ENCODE data around the gene GRN.
A peak's percentile ranks its signal among the peaks of the same experiment; 100 is the strongest.

GRN gene

GRCh38 chr17:44359458-44360143, 14.5 kb downstream of the GRN start:
- Histone ChIP-seq H3K9me3 (no peaks in the 10 kb centered on the region), H3K4me3 (ENCODE audit: low read depth in 1 of 2, low read length in 1 of 2) (no peak overlapping the region), H3K27ac (no peak overlapping the region), H3K4me1 (ENCODE audit: control insufficient read depth in 1 of 2, insufficient read depth in 1 of 2, low read depth in 1 of 2, low read length in 1 of 2) (peaks cover 9 to 14% of the 10 kb centered on the region in 2 experiments), H3K36me3 (no peaks in the 10 kb centered on the region), H3K27me3 (peaks cover 80% of the 10 kb centered on the region)
- TF ChIP-seq, protein P1, sequence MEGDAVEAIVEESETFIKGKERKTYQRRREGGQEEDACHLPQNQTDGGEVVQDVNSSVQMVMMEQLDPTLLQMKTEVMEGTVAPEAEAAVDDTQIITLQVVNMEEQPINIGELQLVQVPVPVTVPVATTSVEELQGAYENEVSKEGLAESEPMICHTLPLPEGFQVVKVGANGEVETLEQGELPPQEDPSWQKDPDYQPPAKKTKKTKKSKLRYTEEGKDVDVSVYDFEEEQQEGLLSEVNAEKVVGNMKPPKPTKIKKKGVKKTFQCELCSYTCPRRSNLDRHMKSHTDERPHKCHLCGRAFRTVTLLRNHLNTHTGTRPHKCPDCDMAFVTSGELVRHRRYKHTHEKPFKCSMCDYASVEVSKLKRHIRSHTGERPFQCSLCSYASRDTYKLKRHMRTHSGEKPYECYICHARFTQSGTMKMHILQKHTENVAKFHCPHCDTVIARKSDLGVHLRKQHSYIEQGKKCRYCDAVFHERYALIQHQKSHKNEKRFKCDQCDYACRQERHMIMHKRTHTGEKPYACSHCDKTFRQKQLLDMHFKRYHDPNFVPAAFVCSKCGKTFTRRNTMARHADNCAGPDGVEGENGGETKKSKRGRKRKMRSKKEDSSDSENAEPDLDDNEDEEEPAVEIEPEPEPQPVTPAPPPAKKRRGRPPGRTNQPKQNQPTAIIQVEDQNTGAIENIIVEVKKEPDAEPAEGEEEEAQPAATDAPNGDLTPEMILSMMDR (IDR thresholded peaks at IDR 0.05), result no peak

- H3K9me3 ChIP-seq, result no peaks in the 10 kb centered on the region
- peaks cover 6 to 14% of the 10 kb centered on the region in 2 experiments for H3K4me1 ChIP-seq (ENCODE audit: control insufficient read depth in 1 of 2, insufficient read depth in 1 of 2, low read depth in 1 of 2, low read length in 1 of 2)
- no peaks in the 10 kb centered on the region for H3K36me3 ChIP-seq
- no peak overlapping the region for H3K27ac ChIP-seq
- H3K4me3 ChIP-seq (ENCODE audit: low read depth in 1 of 2, low read length in 1 of 2), result no peak overlapping the region
- TF ChIP-seq, protein P1 (IDR thresholded peaks at IDR 0.05), result no peak
- peaks cover 80% of the 10 kb centered on the region for H3K27me3 ChIP-seq
Observed at GRCh38 chr17:44360144-44360533, 15.0 kb downstream of the GRN start.

GRCh38 chr17:44360826-44361225, 15.7 kb downstream of the GRN start:
- Histone ChIP-seq H3K4me3 (ENCODE audit: low read depth in 1 of 2, low read length in 1 of 2) (no peak overlapping the region), H3K27ac (no peak overlapping the region), H3K4me1 (ENCODE audit: control insufficient read depth in 1 of 2, insufficient read depth in 1 of 2, low read depth in 1 of 2, low read length in 1 of 2) (peaks cover 6 to 14% of the 10 kb centered on the region in 2 experiments)

DNA sequence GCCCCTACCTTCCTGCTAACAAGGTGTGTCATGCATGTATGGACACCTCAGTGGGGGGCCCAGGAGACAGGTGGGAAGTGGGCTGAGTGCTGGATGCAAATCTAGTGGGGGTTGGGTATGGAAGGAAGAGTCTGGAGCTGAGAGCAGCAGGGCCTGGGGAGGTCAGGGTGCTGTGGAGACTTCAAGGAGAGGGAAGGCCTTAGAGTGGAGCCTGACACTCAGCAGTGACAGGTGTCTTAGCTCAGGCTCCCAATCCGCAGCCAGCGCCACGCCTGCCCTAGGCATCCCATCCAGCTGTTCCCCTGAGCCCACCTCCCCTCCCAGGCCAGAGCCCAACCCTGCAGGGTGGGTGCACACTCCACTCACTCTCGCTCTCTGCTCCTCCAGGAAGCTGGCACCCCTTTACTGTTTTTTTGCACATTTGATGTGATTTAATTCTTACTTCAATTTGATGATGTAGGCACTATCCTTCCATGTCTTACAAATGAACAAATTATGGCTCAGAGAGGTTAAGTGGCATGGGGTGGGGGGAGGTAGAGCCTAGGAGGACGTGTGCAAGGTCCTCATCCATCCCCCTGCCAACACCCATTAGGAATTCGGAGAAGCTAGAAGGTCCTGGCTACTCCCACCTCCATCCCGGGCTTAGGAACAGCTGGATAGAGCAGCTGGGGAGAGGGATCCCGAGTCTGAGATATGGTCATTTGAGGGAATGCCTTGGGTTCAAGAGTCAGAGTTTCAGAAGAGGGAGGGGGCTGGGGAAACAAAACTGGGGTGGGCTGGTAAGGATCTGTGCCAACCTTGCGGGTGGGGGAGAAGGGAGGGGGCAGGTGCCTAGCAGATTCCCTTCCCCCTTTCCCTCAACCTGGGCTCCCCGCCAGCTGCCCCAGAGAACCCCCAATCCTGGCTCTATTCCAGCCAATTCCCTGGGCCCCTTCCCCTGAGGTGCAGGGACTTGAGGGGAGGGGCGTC, 16.5 kb downstream of the GRN start:
- Histone ChIP-seq H3K4me3 (ENCODE audit: low read depth in 1 of 2, low read length in 1 of 2) (no peak overlapping the region), H3K36me3 (no peaks in the 10 kb centered on the region), H3K4me1 (ENCODE audit: control insufficient read depth in 1 of 2, insufficient read depth in 1 of 2, low read depth in 1 of 2, low read length in 1 of 2) (peaks cover 6 to 14% of the 10 kb centered on the region in 2 experiments), H3K27ac (no peak overlapping the region), H3K9me3 (no peaks in the 10 kb centered on the region), H3K27me3 (peaks cover 80% of the 10 kb centered on the region)
- TF ChIP-seq, protein P1 (IDR thresholded peaks at IDR 0.05), result no peak

More at GRCh38 chr17:44360826-44361225, 15.7 kb downstream of the GRN start:
- H3K9me3 ChIP-seq, result no peaks in the 10 kb centered on the region
- TF ChIP-seq, protein P1 (IDR thresholded peaks at IDR 0.05), result no peak
- H3K27me3 ChIP-seq, result peaks cover 80% of the 10 kb centered on the region
- no peaks in the 10 kb centered on the region for H3K36me3 ChIP-seq

GRCh38 chr17:44362459-44362948, 17.4 kb downstream of the GRN start:
- peaks cover 6 to 14% of the 10 kb centered on the region in 2 experiments for H3K4me1 ChIP-seq (ENCODE audit: control insufficient read depth in 1 of 2, insufficient read depth in 1 of 2, low read depth in 1 of 2, low read length in 1 of 2)
- H3K27ac ChIP-seq, result no peak overlapping the region
- H3K36me3 ChIP-seq, result no peaks in the 10 kb centered on the region
- TF ChIP-seq, protein P1 (IDR thresholded peaks at IDR 0.05), result no peak
- peak overlapping the region in 1 of 2 experiments; percentile 64 for H3K4me3 ChIP-seq (ENCODE audit: low read depth in 1 of 2, low read length in 1 of 2)
- peaks cover 89% of the 10 kb centered on the region for H3K27me3 ChIP-seq
- H3K9me3 ChIP-seq, result no peaks in the 10 kb centered on the region
